ENCODE results near the gene E2F6. TPM values are rescaled to one million over a fixed set of nuclear protein-coding genes. Genes with fewer than 3 reads are reported as not detected.

E2F6 gene
- total and polyA plus RNA-seq, 2 of the 8 experiments (the other 6 are each of a cell fraction or from before 2014, with no cell fraction given): 8.3 to 14.9 TPM

- H3K27me3 ChIP-seq (replicated peaks in 1 of 4; ENCODE audit: control insufficient read depth in 3 of 4, extremely low read depth in 1 of 4, insufficient read depth in 3 of 4, low read length in 3 of 4): no peaks in the 10 kb centered on the region
- H4K8ac ChIP-seq (ENCODE audit: extremely low read depth, insufficient read depth, low read length): no peak overlapping the region
- TF ChIP-seq RBBP5 (IDR thresholded peaks at IDR 0.05; ENCODE audit: borderline replicate concordance, low read depth, low read length): no peak
- TF ChIP-seq EZH2 (IDR thresholded peaks at IDR 0.05; ENCODE audit: low read depth, low read length, severe bottlenecking): no peak
- no peak overlapping the region for H3K56ac ChIP-seq (replicated peaks; ENCODE audit: insufficient read length, low read depth, low read length)
- H3K4me3 ChIP-seq (ENCODE audit: extremely low read depth in 1 of 4, insufficient read depth in 2 of 4, low read depth in 3 of 4, low read length in 4 of 4): no peak overlapping the region
- peak overlapping the region; percentile 6 for H3K4ac ChIP-seq (replicated peaks; ENCODE audit: insufficient read length, low read depth, low read length)
- peaks cover 0 to 6% of the 10 kb centered on the region in 2 experiments for H4K20me1 ChIP-seq (replicated peaks in 1 of 2; ENCODE audit: control insufficient read depth in 1 of 2, insufficient read depth in 2 of 2, low read length in 2 of 2)
- H2AK5ac ChIP-seq (ENCODE audit: low read depth, low read length): no peak overlapping the region
- no peak overlapping the region for H4K91ac ChIP-seq (replicated peaks; ENCODE audit: insufficient read length, low read length)
- WGBS, 2 experiments (ENCODE audit: extremely low coverage in 1 of 2, insufficient coverage in 1 of 2, insufficient read length in 1 of 2, insufficient replicate concordance in 2 of 2, low coverage in 1 of 2, low lambda C conversion rate in 2 of 2, missing lambda C conversion rate in 1 of 2): 85% methylated on average over 3 of the region's 3 CpGs; no CpG with 5 or more reads in 1 of the 2 experiments
- peaks cover 8% of the 10 kb centered on the region for H3K79me1 ChIP-seq (ENCODE audit: low read depth, low read length)
- H2BK20ac ChIP-seq (ENCODE audit: low read length): no peak overlapping the region
- no peaks in the 10 kb centered on the region for H3K36me3 ChIP-seq (ENCODE audit: control insufficient read depth in 2 of 4, insufficient read depth in 4 of 4, low read length in 3 of 4)
- DNase-seq (ENCODE audit: low read depth in 1 of 2, low spot score in 2 of 2) (no peak), FAIRE-seq (no peak)
- H3K18ac ChIP-seq (ENCODE audit: extremely low read depth, low read length): no peak overlapping the region
- H3K4me1 ChIP-seq (replicated peaks in 1 of 4; ENCODE audit: control insufficient read depth in 3 of 4, insufficient read depth in 4 of 4, low read length in 3 of 4): peaks cover 1 to 13% (median 12%) of the 10 kb centered on the region in 4 experiments; a peak in 5 of 7 replicates
- CTCF ChIA-PET (ENCODE audit: partially characterized antibody): interaction anchor here (0.7 to 5.2 kb wide), 8 partner anchors 20 to 270 kb away, joined by 3 to 27 read pairs (median 4); partner anchors contain the start of gene GREB1
- no peak overlapping the region for H3K14ac ChIP-seq (ENCODE audit: insufficient read length)
- H3K4me2 ChIP-seq (ENCODE audit: insufficient read depth in 1 of 2, low read depth in 2 of 2, low read length in 2 of 2): no peak overlapping the region
- H3K27ac ChIP-seq (ENCODE audit: low read depth, low read length): no peak overlapping the region
- H2AFZ ChIP-seq (ENCODE audit: low read length): no peak overlapping the region
- no peak overlapping the region for H2BK12ac ChIP-seq (ENCODE audit: low read depth, low read length)
- peaks cover 3% of the 10 kb centered on the region; the same call in 1 of the 2 replicates for H3K23me2 ChIP-seq (ENCODE audit: low read depth, low read length)
- H2BK15ac ChIP-seq (ENCODE audit: low read length): no peak overlapping the region
- 0 out of 2 replicates have a peak overlapping the region, but pooled peaks have one; percentile 1 for H2BK5ac ChIP-seq (ENCODE audit: low read depth, low read length)
- no peaks in the 10 kb centered on the region for H3K9me3 ChIP-seq (ENCODE audit: insufficient read depth in 2 of 2, low read depth in 1 of 2, low read length in 1 of 2)
- H3K9ac ChIP-seq (replicated peaks in 1 of 4; ENCODE audit: extremely low read depth in 1 of 4, low read depth in 3 of 4, low read length in 3 of 4): no peak overlapping the region
- no peak overlapping the region for H4K5ac ChIP-seq (ENCODE audit: insufficient read length, low read depth, low read length)
- no peak overlapping the region for H2BK120ac ChIP-seq (replicated peaks; ENCODE audit: low read depth, low read length)
- POLR2A ChIA-PET (ENCODE audit: partially characterized antibody): interaction anchor here (1.5 kb wide), 1 partner anchor 25 kb away, joined by 4 read pairs; no protein-coding TSS in a partner anchor
- H3K23ac ChIP-seq (ENCODE audit: insufficient read length): no peak overlapping the region
- peaks cover 0 to 12% of the 10 kb centered on the region in 2 experiments; a peak in 1 of 4 replicates for H3K79me2 ChIP-seq (ENCODE audit: control insufficient read depth in 1 of 2, insufficient read depth in 2 of 2, low read length in 2 of 2)
Observed at GRCh38 chr2:11514081-11514730, 48.2 kb upstream of the E2F6 start.

Data from H1 (cell line).